GM21528 (cell line): ENCODE measurements around the gene CARF.
"Not testable (repeated sequence)": the region's sequence is repeated elsewhere in the genome, so short reads cannot be mapped to it uniquely, and the experiment has no call there.

Source experiments
- ATAC-seq: cut with Tn5 transposase; IDR thresholded peaks from one replicate; pipeline ENCODE4 v1.9.1; 2021; ENCODE audit warnings: mild to moderate bottlenecking, moderate library complexity; ENCODE audit not compliant: unreplicated experiment, low FRiP score

CARF gene

GRCh38 chr2:202933139-202933510, 21.1 kb downstream of the CARF start:
- ATAC-seq: no peak

GRCh38 chr2:202933958-202934357, 21.9 kb downstream of the CARF start:
- no peak for ATAC-seq

- ATAC-seq: no peak
Measured at GRCh38 chr2:202934456-202934855, 22.4 kb downstream of the CARF start.

GRCh38 chr2:202938960-202939359, 26.9 kb downstream of the CARF start:
- no peak for ATAC-seq

DNA sequence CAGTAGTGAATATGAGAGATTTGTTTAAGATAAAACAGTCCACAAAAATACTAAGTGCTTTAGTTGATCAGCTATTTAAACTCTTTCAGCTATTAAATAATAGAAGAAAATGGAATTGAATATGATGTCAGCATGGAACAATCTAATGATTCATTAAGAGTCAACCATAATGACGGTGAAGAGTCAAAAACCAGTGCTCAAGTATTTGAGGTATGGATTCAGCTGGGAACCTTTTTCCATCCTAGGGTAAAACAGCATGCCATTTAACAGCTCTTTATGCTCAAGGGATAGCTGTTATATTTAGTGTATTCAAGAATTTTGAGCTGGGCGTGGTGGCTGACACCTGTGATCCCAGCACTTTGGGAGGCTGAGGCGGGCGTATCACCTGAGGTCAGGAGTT, 29.7 kb downstream of the CARF start:
- ATAC-seq: no peak

DNA sequence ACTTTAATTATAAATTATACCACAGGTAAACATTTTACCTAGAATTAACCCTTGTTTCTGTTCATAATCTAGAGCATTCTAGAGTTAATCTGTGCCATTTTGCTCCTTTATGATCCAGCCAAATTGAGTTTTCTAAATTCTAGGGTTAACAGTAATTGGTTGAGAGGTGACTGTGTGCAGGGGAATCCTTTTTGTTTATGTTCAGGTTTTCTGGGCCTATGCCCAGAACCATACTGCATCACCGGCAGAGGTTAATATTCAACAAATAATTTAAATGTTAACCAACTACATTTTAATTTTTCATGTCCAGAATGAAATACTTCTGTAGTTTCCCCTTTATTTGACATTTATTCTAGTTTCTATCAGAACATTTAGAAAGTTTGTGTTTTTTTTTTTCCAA, 32.3 kb downstream of the CARF start:
- ATAC-seq: no peak

DNA sequence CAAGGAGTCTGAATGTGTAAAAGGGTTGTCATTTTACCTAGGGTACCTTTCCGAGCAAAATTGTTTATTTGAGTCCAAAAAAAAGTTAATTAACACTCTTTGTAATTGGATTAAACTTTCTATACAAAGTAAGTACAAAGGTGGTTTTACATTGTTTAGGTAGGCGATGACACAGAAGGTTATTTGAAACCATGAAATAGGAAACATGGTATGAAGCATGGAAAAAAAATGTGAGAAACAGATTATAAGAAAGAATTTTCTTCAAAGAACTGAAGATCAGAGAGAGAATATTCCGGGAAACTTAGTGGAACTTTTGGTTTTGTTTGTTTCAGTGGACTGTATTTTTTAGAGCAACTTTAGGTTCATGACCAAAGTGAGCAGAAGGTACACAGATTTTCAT, 32.7 kb downstream of the CARF start:
- ATAC-seq: no peak

DNA sequence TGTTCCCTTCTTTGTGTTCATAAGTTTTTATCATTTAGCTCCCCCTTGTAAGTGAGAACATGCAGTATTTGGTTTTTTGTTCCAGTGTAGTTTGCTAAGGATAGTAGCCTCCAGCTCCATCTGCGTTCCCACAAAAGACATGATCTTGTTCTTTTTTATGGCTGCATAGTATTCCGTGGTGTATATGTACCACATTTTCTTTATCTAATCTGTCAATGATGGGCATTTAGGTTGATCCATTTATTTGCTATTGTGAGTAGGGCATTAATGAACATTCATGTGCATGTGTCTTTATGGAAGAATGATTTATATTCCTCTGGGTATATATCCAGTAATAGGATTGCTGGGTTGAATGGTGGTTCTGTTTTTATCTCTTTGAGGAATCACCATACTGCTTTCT, 33.4 kb downstream of the CARF start:
- no peak for ATAC-seq

DNA sequence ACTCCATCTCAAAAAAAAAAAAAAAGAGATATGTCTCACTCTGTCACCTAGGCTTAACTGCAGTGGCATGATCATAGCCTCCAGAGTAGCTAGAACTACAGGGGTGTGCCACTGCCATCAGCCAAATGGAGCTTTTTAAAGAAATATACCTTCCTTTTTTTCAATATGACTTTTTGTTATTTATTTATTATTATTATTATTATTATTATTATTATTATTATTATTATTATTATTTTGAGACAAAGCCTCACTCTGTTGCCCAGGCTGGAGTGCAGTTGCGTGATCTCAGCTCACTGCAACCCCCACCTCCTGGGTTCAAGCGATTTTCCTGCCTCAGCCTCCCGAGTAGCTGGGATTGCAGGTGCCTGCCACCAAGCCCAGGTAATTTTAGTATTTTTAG, 37.3 kb downstream of the CARF start:
- not testable (repeated sequence) for ATAC-seq

DNA sequence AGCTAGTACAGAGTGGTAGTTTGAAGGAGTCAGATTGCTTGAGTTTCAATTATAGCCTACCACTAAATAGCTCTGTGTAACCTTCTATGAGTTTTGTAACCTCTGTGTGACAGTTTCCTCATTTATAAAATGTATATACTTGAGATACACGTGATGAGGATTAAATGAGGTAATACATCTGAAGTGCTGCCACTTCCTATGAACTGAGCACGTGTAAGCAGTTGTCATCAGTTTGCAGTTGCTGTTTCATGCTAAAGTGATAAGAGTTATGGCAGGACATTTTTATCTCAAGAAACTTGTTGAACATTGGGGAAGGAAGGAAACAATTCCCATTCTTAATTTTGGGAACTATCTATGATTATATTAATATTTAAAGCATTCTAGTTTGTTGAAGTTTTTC, 38.5 kb downstream of the CARF start:
- ATAC-seq: no peak

DNA sequence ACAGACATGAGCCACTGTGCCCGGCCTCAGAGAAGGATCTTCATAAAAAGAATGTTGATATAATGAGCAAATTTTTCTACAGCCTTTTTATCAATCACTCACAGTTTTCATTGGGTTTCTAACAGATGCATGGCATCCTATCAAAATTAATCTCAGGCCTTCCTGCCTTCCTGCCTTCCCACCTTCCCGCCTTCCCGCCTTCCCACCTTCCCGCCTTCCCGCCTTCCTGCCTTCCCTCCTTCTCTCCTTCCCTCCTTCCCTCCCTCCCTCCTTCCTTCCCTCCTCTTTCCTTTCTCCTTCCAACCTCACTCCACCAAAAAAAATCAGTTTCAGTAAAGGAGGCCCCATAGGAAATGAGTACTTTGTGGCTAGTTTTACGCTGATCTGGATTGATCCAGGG, 48.4 kb downstream of the CARF start:
- no peak for ATAC-seq

- no peak for ATAC-seq
Measured at GRCh38 chr2:202963712-202964111, 51.6 kb downstream of the CARF start.

DNA sequence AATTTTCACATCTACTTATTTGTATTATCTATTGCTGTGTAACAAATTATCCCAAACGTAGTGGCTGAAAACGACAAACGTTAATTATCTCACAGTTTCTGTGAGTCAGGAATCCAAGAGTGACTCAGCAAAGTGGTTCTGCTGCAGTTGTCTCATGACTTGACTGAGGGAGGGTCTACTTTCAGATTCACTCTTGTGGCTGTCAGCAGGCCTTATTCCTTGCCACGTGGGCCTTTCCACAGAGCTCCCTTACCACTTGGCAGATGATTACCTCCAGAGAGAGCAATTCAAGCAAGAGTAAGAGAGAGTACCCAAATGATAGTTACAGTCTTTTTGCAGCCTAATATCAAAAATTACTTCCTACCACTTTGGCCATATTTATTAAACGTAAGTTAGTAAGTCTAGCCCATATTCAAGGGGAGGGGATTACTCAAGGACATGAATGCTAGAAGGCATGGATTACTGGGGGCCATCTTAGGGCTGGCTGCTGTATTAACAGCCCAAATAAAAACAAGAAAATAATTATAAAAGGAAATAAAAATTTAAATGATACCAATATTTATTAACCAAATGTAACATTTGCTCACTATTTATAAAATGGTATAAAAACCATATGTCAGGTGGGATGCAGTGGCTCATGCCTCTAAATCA, 53.9 kb downstream of the CARF start:
- no peak for ATAC-seq

GRCh38 chr2:202969404-202969803, 57.3 kb downstream of the CARF start:
- not testable (repeated sequence) for ATAC-seq

DNA sequence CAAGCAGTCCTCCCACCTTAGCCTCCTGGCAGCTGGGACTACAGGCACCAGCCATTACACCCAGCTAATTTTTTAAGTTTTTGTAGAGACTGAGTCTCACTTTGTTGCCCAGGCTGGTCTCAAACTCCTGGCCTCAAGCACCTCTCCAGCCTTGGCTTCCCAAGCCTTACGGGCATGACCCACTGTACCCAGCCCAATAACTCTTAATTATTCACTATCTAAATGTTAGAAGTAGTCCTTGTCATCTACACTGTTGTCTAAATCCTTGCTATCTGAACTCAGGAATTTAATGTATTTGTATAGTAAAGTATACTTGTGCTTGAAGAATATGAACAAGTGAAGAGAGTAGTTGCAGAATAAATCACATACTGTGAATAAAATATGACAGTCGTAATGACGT, 64.7 kb downstream of the CARF start:
- ATAC-seq: no peak

- no peak for ATAC-seq
Measured at GRCh38 chr2:202982779-202983491, 70.9 kb downstream of the CARF start.

GRCh38 chr2:202989749-202990148, 77.7 kb downstream of the CARF start:
- no peak for ATAC-seq

- no peak for ATAC-seq
Measured at GRCh38 chr2:202990501-202990900, 78.4 kb downstream of the CARF start.

- ATAC-seq: not testable (repeated sequence)
Measured at GRCh38 chr2:202997113-202997512, 85.0 kb downstream of the CARF start.

GRCh38 chr2:203002054-203002821, 90.2 kb downstream of the CARF start:
- no peak for ATAC-seq

DNA sequence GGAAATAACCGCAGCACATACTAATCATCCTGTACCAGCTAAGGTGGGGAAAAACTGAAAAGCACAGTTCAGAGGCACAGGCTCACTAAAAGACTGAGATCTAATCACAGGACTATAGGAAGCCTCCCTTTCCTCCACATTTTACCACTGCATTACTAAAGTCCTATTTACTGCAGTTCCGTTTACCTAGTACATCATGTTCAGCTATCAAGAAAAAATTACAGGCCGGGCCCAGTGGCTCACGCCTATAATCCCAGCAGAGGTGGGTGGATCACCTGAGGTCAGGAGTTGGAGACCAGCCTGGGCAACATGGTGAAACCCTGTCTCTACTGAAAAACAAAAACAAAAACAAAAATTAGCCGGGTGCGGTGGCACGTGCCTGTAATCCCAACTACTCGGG, 91.6 kb downstream of the CARF start:
- no peak for ATAC-seq
